ENCODE data around the gene MRC1. TPM values are rescaled to one million over a fixed set of nuclear protein-coding genes. Genes with fewer than 3 reads are reported as not detected.

The MRC1 gene
- total RNA-seq, 4 donors from 2014 or later: 3.3 to 9.8 (median 5.9) TPM

GRCh38 chr10:17795813-17796594 lies 13.1 kb upstream of the MRC1 start:
- no peaks in the 10 kb centered on the region for H3K9me3 ChIP-seq
- no peak overlapping the region for H3K27ac ChIP-seq
- TF ChIP-seq CTCF (IDR thresholded peaks at IDR 0.05) (no peak), EP300 (IDR thresholded peaks at IDR 0.05) (no peak), POLR2A (IDR thresholded peaks at IDR 0.05) (no peak), POLR2AphosphoS5 (IDR thresholded peaks at IDR 0.05) (no peak)
- H3K36me3 ChIP-seq: no peaks in the 10 kb centered on the region
- no peaks in the 10 kb centered on the region for H3K4me1 ChIP-seq
- no peak for DNase-seq (ENCODE audit: low spot score in 2 of 2)
- H3K27me3 ChIP-seq: no peaks in the 10 kb centered on the region
- H3K4me3 ChIP-seq: no peak overlapping the region
- 86% methylated on average over 17 of the region's 17 CpGs for WGBS

- H3K27me3 ChIP-seq: no peaks in the 10 kb centered on the region
- H3K4me1 ChIP-seq: no peaks in the 10 kb centered on the region
- no peaks in the 10 kb centered on the region for H3K36me3 ChIP-seq
- no peak overlapping the region for H3K4me3 ChIP-seq
- no peaks in the 10 kb centered on the region for H3K9me3 ChIP-seq
- no peak for DNase-seq (ENCODE audit: low spot score in 2 of 2)
- H3K27ac ChIP-seq: no peak overlapping the region
- 79% methylated on average over 3 of the region's 3 CpGs for WGBS
- TF ChIP-seq POLR2A (IDR thresholded peaks at IDR 0.05) (no peak), CTCF (IDR thresholded peaks at IDR 0.05) (no peak), EP300 (IDR thresholded peaks at IDR 0.05) (no peak), POLR2AphosphoS5 (IDR thresholded peaks at IDR 0.05) (no peak)
These were observed 7.6 kb upstream of the MRC1 start for GRCh38 chr10:17801507-17801906.

GRCh38 chr10:17802350-17802749 lies 6.8 kb upstream of the MRC1 start:
- Histone ChIP-seq H3K4me1 (no peaks in the 10 kb centered on the region), H3K27me3 (no peaks in the 10 kb centered on the region), H3K9me3 (no peaks in the 10 kb centered on the region), H3K36me3 (no peaks in the 10 kb centered on the region), H3K27ac (no peak overlapping the region), H3K4me3 (no peak overlapping the region)
- WGBS: 93% methylated on average over 11 of the region's 11 CpGs
- TF ChIP-seq POLR2A (IDR thresholded peaks at IDR 0.05): no peak
- no peak for TF ChIP-seq POLR2AphosphoS5 (IDR thresholded peaks at IDR 0.05)
- no peak for TF ChIP-seq EP300 (IDR thresholded peaks at IDR 0.05)
- no peak for TF ChIP-seq CTCF (IDR thresholded peaks at IDR 0.05)
- no peak for DNase-seq (ENCODE audit: low spot score in 2 of 2)

- DNase-seq (ENCODE audit: low spot score in 2 of 2): no peak
- H3K27ac ChIP-seq: no peak overlapping the region
- H3K4me1 ChIP-seq: no peaks in the 10 kb centered on the region
- no peak overlapping the region for H3K4me3 ChIP-seq
- H3K27me3 ChIP-seq: no peaks in the 10 kb centered on the region
- 11% methylated on average over 1 of the region's 1 CpG for whole genome bisulfite sequencing
- TF ChIP-seq POLR2AphosphoS5 (IDR thresholded peaks at IDR 0.05) (no peak), EP300 (IDR thresholded peaks at IDR 0.05) (no peak), POLR2A (IDR thresholded peaks at IDR 0.05) (no peak), CTCF (IDR thresholded peaks at IDR 0.05) (no peak)
- H3K36me3 ChIP-seq: no peaks in the 10 kb centered on the region
- no peaks in the 10 kb centered on the region for H3K9me3 ChIP-seq
These were observed 6.2 kb upstream of the MRC1 start for GRCh38 chr10:17802976-17803375.

GRCh38 chr10:17805330-17805729 lies 3.8 kb upstream of the MRC1 start:
- no peaks in the 10 kb centered on the region for H3K4me1 ChIP-seq
- H3K4me3 ChIP-seq: no peak overlapping the region
- no peaks in the 10 kb centered on the region for H3K36me3 ChIP-seq
- no peaks in the 10 kb centered on the region for H3K9me3 ChIP-seq
- H3K27me3 ChIP-seq: no peaks in the 10 kb centered on the region
- 61% methylated on average over 3 of the region's 3 CpGs for whole genome bisulfite sequencing
- DNase-seq (ENCODE audit: low spot score in 2 of 2): no peak
- TF ChIP-seq POLR2AphosphoS5 (IDR thresholded peaks at IDR 0.05) (no peak), POLR2A (IDR thresholded peaks at IDR 0.05) (no peak), EP300 (IDR thresholded peaks at IDR 0.05) (no peak), CTCF (IDR thresholded peaks at IDR 0.05) (no peak)
- H3K27ac ChIP-seq: no peak overlapping the region
